ENCODE results near the gene AQP4. TPM values are rescaled to one million over a fixed set of nuclear protein-coding genes. Genes with fewer than 3 reads are reported as not detected.

The AQP4 gene
- total RNA-seq, 1 donor from 2014 or later = not detected

DNA sequence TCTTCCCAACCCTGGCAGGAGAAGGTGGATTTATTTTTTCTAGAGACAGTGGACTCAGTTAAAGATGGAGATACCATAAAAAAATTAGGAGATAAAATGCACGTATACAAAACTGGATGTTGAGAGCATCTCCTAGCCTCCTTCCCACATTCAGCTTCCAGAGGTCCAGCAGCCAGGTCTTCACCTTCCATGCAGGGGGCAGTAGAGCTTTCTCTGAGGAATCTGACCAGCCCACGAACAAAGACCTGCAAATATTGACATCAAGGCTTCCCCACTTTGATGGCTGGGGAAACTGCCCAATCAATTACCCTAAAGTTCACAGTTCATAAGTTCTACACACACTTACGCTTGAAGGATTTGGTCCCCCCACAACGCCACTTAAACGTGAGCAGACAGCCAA lies 24.5 kb downstream of the AQP4 start:
- intact Hi-C loops (cut with micrococcal nuclease) = no loop called here

DNA sequence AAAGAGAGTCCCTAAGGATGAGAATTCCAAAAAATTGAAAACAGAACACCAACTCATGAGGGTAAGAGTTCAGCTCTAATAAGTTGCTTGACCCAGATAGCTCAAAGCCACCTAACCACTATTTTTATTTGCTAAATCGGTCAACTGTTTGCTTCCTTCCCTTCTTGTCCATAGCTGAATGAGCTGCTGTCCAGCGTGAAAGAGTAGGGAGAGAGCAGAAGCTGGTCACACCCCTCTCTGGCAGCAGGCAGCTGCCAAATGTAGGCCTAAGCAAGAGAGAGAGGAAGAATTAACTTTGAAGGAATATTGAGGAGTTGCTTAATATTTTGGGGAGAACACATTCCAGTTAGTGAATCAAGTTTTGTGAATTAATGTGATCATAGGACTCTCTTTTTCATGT lies 25.9 kb downstream of the AQP4 start:
- intact Hi-C loops (cut with micrococcal nuclease) = no loop called here

DNA sequence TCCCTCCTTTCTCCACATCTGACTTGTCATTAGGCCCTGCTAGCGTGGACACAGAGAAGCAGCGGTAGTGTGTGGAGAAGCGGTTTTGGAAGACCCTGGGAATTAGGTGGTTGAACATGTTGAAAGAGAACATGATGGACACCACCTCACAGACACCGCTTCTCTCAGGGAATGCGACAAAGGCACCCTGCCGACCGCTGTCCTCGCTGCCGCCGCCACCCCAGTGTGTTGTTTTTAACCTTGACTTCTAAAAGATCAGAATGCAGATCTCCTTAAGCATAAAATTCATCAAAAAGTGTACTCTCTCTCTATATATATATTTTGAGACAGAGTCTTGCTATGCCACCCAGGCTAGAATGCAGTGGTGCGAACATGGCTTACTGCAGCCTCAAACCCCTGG lies 33.2 kb downstream of the AQP4 start:
- intact Hi-C loops (cut with micrococcal nuclease) = no loop called here

DNA sequence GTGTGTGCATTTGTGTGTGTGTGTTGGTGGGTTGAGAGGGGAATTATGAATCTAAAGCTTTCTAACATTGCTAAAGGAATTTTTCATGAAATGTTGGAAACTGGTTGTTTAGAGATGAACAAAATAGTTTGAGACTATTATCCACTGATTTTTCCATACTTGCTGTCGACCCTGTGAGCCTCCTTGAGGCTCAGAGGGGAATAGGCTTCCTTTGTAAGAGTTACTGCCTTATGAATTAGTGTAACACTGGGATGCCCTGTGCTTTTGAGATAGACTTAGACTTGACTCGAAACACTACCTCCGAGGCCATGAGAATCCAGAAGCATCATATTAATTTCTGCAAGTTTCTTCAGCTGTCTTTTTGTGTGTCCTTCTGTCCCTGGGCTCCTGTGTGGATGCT lies 37.9 kb downstream of the AQP4 start:
- intact Hi-C loops (cut with micrococcal nuclease) = no loop called here

GRCh38 chr18:26826656-26827235 lies 38.8 kb downstream of the AQP4 start:
- intact Hi-C loops (cut with micrococcal nuclease) = no loop called here

DNA sequence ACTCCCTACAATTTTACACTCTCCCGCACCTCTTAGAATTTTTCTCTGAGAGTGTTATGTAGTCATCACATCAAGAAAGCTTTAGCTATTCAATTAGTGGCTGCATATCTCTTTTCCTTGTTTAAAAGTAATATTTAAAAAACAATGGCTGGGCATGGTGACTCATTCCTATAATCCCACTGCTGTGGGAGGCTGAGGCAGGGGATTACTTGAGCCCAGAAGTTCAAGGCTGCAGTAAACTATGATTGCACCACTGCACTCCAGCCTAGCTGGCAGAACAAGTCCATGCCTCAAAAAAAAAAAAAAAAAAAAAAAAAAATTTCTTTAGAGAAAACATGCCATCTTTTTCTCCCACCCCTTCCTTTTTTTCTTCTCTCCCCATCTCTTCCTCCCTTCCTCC lies 44.3 kb downstream of the AQP4 start:
- intact Hi-C loops (cut with micrococcal nuclease) = no loop called here

GRCh38 chr18:26819046-26819445 lies 46.5 kb downstream of the AQP4 start:
- intact Hi-C loops (cut with micrococcal nuclease) = no loop called here

DNA sequence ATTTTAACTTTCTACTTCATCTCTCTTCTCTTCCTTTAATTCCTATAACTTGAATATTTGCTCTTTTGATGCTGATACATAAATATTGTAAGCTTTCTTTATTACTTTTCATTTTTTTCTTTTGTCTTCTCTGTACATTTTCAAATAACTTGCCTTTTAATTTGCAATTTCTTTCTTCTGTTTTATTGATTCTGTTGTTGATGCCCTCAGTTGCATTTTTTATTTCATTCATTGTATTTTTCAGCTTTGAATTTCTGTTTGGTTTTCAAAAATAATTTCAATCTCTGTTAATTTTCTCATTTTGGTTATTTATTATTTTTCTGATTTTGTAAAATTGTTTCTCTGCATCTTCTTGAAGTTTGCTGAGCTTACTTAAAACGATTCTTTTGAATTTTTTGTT lies 47.0 kb downstream of the AQP4 start:
- intact Hi-C loops (cut with micrococcal nuclease) = no loop called here

DNA sequence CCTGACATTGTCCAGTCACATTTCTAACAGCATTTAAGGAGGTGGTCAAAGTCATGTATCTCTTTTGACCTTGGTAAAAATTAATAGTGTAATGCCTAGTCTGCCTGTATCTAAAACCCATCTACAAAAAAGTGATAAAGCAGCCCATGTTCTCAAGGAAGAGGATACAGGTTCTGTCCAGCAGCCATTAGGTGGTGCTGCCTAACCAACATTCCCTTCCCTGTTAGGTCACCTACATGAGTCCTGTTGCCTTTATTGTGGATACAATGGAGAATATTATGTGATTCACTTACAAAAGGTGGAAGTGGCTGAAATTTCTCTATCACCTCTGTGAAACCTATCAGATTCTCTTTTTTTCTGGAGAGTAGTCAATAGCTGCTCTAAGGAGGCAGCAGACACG lies 52.5 kb downstream of the AQP4 start:
- intact Hi-C loops (cut with micrococcal nuclease) = no loop called here

GRCh38 chr18:26812462-26812861 lies 53.0 kb downstream of the AQP4 start:
- intact Hi-C loops (cut with micrococcal nuclease) = no loop called here

DNA sequence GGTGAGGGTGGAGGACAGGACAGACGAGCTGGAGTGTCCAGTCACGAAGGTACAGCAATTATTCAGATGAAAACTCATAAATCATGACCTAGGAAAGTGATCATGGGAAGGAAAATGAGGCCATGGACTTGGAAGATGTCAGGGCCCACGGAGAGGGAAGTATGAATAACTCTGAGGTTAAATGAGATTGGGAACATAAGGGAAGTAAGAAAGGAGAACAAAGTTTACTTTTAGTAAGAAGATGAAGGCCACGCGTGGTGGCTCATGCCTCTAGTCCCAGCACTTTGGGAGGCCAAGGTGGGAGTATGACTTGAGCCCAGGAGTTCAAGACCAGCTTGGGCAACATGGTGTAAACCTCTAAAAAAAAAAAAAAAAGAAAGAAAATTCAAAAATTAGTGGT lies 56.2 kb downstream of the AQP4 start:
- intact Hi-C loops (cut with micrococcal nuclease) = no loop called here

- intact Hi-C loops (cut with micrococcal nuclease) = no loop called here
These were observed 59.3 kb downstream of the AQP4 start for GRCh38 chr18:26806224-26806623.

- intact Hi-C loops (cut with micrococcal nuclease) = no loop called here
These were observed 61.0 kb downstream of the AQP4 start for GRCh38 chr18:26804519-26804918.

- intact Hi-C loops (cut with micrococcal nuclease) = no loop called here
These were observed 61.9 kb downstream of the AQP4 start for GRCh38 chr18:26803643-26804042.

DNA sequence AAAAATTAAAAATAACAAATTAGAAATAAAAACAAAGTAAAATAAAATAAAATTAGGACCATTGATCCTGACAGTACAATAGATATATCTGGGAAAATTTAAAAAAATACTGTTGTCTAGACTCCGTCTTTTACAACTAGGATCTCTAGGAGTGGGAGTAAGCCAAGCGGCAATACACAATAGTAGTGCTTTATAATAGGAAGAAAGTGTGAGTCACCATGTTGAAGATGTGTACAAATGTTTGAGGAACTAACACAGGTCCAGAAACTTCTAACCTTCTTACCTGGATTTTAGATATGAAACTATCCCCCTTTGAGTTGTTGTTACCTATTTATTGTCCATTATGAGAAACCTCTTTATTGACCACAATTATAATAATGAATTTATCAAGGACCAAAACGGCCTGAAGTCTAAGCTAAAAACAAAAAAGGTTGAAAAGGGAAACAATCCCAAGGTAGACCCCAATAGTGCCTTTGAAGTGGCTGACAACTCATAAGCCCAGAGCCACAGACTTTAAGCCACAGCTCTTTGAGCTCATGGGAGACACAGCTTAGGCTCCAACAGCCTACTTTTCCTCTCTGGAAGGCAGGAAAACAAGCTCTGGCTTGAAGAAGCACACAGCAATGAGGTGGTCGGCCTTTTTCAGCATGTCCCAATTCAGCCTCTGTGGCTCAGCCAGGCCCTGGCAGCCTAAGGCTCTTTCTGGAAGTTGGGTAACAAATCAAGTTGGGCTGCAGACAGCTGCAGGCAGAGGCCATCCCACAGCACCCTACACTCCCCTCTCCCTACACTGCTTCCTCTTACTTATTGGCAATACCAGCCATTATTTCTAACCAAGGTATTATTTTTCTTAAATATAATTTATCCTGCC lies 62.9 kb downstream of the AQP4 start:
- intact Hi-C loops (cut with micrococcal nuclease) = no loop called here
